NCI-H2107 treated with DMSO at 0.1 percent for 48 hours (cell line): ENCODE results near the gene LAIR2.

Experiments
- DNase-seq: peaks from one replicate; lab custom pipeline; 2025; ENCODE audit not compliant: unreplicated experiment; lab: John Stamatoyannopoulos, UW

The LAIR2 gene

GRCh38 chr19:54502518-54503048, at the start of gene LAIR2:
Gene LAIR2, plus strand, starts transcription at chr19:54502831. Its CDS starts 88 bp downstream, at chr19:54502919.
- no peak for DNase-seq

- no peak for DNase-seq
Observed at GRCh38 chr19:54453921-54454780, 48.5 kb upstream of the LAIR2 start.

DNA sequence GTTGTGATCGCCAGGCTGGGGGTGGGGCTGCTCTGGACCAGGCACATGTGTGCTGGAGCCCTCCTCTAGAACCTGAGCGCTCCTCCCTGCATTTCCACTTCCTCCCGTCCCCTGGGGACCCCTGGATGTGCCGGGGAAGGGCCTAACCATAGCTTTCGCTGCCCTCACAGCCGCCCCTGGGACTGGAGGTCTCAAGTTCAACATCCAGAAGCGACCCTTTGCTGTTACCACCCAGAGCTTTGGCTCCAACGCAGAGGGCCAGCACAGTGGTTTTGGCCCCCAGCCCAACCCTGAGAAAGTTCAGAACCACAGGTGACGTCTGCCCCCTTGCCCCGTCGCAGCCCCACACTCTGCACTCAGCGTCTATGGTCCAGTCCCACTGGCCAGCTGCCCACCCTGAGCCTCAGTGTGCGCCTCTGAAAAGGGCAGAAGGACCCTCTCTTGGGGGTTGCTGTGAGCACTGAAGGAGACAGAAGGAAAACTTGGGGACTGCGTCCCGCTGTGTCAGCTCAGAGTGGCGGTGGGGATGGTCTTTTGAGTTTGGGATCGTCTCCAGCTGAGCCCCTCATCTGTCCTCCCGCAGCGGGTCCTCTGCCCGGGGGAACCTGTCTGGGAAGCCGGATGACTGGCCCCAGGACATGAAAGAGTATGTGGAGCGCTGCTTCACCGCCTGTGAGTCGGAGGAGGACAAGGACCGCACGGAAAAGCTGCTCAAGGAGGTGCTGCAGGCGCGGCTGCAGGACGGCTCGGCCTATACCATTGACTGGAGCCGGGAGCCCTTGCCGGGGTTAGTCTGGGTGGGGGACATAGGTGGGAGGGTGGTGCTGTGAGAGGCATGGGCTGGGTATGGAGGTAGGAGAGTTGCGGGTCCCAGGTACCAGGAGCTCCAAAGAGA, 47.6 kb upstream of the LAIR2 start:
- DNase-seq: no peak

- no peak for DNase-seq
Observed at GRCh38 chr19:54455786-54456422, 46.7 kb upstream of the LAIR2 start.

DNA sequence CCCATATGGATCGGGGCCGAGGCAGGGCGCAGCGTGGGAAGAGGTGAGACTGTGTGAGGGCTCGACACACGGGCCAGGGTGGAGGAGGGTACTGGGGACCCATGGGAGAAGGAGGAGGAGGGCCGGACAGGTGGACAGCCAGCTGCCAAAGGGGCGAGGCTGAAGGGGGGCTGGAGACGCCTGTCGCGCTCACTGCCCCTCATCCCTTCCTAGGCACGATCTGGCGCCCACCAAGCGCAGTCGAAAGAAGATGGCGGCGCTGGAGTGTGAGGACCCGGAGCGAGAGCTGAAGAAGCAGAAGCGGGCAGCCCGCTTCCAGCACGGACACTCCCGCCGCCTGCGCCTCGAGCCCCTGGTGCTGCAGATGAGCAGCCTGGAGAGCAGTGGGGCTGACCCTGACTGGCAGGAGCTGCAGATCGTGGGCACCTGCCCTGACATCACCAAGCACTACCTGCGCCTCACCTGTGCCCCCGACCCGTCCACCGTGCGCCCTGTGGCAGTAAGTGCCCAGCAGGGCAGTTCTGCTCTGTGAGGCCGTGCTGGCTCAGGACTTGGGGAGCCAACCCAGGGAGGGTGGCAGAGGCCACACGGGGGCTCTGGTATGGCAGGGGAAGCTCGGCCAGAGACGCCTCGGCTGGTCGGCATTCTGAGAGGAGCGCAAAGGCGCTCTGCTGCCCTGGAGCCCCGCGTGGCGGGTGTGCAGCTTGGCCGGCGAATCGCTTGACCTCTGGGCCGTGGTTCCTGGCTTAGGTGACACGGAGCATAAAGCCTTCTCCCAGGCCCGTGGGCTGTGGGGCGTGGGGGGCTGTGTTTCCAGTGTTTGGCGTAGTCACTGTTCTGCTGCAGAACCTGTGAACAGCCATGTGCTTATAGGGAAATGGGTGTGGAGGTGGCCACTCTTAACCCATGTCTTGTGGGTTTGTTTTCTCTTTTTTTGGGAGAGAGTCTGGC, 45.9 kb upstream of the LAIR2 start:
- no peak for DNase-seq

- DNase-seq: no peak
Observed at GRCh38 chr19:54457773-54458647, 44.6 kb upstream of the LAIR2 start.

DNA sequence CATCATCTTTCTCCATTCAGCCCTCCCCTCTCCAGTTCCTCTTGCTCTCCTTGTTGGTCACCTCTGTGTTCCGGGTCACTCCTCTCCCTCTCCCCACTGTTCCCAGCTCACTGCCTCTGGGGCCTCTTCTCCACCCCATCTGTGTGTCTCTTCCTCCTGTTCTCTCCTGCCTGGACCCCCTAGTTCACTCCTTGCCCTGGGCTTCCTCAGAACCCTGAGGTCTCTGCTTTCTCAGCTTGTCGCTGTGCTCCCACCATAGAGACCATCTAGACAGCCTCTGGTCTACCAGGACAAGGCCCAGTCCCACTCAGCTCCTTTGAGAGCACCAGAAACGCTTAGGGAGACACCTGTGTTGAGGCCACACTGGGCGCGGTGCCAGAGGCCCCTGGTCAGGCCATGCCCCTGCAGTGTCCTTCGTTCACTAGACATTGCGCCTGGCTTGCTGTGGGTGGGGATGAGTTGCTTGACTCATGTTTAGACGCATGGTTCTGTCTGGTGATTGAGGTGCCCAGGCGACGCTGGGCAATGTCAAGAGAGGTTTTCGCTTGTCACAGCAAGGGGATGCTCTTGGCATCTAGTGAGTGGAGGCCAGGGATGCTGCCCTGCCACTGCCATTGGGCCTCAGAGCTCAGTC, 43.9 kb upstream of the LAIR2 start:
- DNase-seq: no peak

DNA sequence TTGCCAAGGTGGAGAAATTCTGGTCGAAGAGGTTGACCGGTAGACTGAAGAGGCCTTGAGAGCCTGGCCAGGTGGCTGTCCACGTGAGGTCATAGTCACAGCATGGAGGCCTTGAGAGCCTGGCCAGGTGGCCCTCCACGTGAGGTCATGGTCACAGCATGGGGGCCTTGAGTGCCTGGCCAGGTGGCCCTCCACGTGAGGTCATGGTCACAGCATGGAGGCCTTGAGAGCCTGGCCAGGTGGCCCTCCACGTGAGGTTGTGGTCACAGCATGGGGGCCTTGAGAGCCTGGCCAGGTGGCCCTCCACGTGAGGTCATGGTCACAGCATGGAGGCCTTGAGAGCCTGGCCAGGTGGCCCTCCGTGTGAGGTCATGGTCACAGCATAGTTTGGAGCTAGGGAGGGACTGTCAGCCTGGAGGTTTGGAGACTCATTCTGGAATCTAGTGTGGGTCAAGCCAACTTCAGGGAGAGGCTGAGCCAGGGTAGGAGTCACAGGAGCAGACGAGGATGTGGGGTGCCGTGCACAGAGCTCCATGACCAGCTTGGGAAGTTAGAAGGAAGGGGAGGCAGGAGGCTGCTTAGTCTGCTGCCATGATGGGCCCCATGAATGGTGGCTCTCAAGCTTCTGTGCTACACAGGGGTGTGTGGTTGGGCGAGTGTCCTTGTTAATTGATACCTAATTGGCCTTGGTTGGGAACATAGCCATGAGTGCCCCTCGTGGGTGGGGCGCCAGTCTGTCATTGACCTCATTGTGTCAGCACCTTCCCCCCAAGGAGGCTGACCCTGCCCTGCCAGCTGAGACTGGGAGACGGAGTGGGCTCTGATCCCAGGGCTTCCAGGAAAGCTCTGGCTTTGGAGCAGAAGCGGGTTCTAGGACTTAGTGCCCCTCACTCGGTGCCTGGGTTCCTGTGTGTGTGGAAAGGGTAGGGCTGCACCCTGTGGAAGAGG, 43.1 kb upstream of the LAIR2 start:
- no peak for DNase-seq

- DNase-seq: no peak
Observed at GRCh38 chr19:54460230-54461005, 42.2 kb upstream of the LAIR2 start.

- no peak for DNase-seq
Observed at GRCh38 chr19:54461210-54461609, 41.4 kb upstream of the LAIR2 start.

- no peak for DNase-seq
Observed at GRCh38 chr19:54461613-54462012, 41.0 kb upstream of the LAIR2 start.

DNA sequence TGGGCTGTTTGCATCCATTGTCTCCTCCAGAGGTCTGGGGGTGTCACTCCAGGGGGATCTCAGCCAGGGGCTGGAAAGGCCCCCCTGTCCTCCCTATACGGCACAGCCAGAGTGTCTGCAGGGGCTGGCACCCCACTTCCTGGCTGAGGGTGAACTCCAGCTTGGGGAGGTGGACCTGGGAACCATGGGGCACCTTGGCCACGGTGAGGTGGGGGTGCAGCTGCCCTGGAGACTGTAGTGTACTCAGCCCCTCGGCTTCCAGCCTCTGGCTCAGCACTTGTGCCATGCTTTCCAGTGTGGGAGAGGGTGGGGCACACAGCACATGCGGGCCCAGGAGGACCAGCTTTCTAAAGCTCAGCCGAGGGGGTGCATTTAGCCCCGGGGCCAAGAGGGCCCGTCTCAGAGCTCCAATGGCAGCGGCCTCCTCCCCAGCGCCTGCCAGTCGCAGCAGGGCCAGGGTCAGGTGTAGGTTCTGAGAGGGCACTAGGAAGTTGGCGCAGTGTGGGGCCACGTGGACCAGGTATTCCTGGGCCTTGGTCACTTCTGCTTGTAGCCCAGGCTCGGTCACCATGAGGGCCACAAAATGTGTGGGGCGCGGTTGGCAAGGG, 40.5 kb upstream of the LAIR2 start:
- no peak for DNase-seq

DNA sequence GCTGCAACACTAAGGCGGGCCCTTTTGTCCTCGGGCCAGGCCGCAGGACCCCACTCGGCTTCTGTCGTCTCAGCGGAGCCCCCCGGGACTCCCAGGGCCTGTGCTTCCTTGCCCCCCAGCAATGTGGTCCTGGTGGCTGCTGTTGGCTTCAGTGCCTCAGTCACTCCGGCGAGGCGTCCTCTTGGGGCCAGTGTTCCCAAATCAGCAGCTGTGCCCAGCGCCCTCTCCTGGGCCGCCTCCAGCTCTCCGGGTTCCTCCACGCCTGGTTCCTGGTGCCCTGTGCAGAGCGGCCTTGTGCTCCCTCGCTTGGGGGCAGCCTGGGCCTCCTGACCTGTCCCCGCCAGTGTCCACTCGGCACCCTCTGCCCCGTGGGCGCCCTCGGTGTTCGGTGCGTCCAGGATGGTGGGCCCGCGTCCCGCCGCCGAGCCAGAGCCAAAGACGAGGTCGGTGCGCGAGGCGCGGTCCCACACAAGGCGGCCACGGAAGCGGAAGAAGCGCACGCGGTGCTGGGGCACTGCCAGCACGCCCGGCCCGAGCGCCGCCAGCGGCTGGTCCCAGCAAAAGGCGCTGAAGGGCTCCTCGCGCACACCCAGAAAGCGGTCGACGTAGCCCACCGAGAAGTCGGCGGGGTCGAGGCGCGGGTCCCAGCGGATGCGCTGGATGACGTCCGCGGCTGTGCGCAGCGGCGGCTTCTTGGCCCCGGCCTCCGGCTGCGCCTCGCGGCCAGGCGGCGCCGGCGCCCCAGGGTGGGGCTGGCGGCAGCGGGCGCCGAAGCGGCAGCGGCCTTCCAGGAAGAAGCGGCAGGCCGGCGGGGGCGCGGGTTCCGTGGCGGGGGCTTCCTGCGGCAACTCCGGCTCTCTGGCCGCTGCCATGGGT, 39.7 kb upstream of the LAIR2 start:
- no peak for DNase-seq

DNA sequence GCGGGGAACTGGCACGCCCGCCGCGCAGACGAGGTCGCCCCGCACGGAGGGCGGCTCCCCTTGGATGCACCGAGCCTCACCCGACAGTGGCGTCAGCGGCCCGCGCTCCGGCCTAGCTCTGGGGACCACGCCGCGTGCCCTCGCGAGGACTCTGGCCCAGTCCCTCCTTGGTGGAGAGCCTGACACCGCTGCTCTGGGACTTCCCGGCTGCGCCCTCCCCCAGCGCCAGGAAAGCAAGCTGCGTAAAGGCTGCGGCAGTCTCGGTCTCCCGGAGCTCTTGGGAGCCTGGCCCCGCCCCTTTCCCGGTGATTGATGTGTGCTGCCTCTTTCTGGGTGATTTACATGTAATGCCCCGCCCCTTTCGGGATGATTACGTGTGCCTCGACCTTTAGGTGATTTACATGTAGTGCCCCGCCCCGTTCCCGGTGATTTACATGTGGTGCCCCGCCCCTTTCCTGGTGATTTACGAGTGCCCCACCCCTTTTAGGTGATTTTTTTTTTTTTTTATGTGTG, 39.0 kb upstream of the LAIR2 start, which contains the start of gene LENG9:
Gene LENG9, minus strand, starts transcription at position 248 of the 513 bp plus-strand sequence. CDS start 252 bp downstream, outside the sequence.
- peak; percentile 41 for DNase-seq

DNA sequence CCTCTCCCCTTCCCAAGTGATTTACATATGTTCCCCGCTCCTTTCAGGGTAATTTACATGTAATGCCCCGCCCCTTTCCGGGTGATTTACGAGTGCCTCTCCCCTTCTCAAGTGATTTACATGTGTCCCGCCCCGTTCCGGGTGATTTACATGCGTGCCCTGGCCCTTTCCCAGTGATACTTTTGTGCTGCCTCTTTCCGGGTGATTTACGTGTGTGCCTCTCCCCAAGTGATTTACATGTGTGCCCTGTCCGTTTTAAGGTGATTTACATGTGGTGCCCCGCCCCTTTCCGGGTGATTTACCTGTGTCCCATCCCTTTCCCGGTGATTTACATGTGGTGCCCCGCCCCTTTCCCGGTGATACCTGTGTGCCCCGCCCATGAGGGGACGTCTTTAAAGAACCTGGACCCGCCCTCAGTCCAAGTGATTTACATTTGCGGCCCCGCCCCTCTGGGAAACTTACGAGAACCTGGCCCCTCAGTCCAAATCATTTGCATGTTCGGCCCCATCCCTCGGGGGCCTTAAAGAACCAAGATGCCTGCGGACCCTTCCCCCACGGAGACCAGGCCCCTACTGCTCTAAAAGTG, 38.5 kb upstream of the LAIR2 start:
- DNase-seq: peak; percentile 10
